Epithelial cell of proximal tubule (primary cell): ENCODE data around the gene VAT1L. TPM values are rescaled to one million over a fixed set of nuclear protein-coding genes. Genes with fewer than 3 reads are reported as not detected.

ENCODE experiments used
- DNase-seq: peaks from one replicate; pipeline ENCODE4 v3.0.0-alpha.2; 2011; ENCODE audit warnings: low read depth
- H3K4me3 ChIP-seq: 2 replicates; pipeline ENCODE4 v1.5.1; 2011; ENCODE audit warnings: low read depth, mild to moderate bottlenecking, low read length
- total RNA-seq: library from RNA; depleted of rRNA; stranded (reverse); fragments of >200 nt; gene quantifications from 2 replicates; pipeline ENCODE4 v1.2.3, GENCODE V29; 2015
- TF ChIP-seq, protein P1 (sequence below): conservative IDR thresholded peaks from 2 replicates; pipeline ENCODE4 v1.5.1; 2012; ENCODE audit warnings: low read depth, mild to moderate bottlenecking, low read length

VAT1L gene
- total RNA-seq, 1 donor from 2014 or later = 0.92 TPM

GRCh38 chr16:77850636-77851333, 62.4 kb downstream of the VAT1L start:
- H3K4me3 ChIP-seq = no peak overlapping the region
- TF ChIP-seq, protein P1, sequence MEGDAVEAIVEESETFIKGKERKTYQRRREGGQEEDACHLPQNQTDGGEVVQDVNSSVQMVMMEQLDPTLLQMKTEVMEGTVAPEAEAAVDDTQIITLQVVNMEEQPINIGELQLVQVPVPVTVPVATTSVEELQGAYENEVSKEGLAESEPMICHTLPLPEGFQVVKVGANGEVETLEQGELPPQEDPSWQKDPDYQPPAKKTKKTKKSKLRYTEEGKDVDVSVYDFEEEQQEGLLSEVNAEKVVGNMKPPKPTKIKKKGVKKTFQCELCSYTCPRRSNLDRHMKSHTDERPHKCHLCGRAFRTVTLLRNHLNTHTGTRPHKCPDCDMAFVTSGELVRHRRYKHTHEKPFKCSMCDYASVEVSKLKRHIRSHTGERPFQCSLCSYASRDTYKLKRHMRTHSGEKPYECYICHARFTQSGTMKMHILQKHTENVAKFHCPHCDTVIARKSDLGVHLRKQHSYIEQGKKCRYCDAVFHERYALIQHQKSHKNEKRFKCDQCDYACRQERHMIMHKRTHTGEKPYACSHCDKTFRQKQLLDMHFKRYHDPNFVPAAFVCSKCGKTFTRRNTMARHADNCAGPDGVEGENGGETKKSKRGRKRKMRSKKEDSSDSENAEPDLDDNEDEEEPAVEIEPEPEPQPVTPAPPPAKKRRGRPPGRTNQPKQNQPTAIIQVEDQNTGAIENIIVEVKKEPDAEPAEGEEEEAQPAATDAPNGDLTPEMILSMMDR = no peak
- DNase-seq = no peak

- DNase-seq = no peak
- H3K4me3 ChIP-seq = no peak overlapping the region
- TF ChIP-seq, protein P1 = no peak
Measured at GRCh38 chr16:77853161-77853560, 64.8 kb downstream of the VAT1L start.

- TF ChIP-seq, protein P1 = no peak
- no peak for DNase-seq
- H3K4me3 ChIP-seq = no peak overlapping the region
Measured at GRCh38 chr16:77856438-77857160, 68.2 kb downstream of the VAT1L start.

- DNase-seq = no peak
- TF ChIP-seq, protein P1 = no peak
Measured at GRCh38 chr16:77858060-77858459, 69.7 kb downstream of the VAT1L start.

DNA sequence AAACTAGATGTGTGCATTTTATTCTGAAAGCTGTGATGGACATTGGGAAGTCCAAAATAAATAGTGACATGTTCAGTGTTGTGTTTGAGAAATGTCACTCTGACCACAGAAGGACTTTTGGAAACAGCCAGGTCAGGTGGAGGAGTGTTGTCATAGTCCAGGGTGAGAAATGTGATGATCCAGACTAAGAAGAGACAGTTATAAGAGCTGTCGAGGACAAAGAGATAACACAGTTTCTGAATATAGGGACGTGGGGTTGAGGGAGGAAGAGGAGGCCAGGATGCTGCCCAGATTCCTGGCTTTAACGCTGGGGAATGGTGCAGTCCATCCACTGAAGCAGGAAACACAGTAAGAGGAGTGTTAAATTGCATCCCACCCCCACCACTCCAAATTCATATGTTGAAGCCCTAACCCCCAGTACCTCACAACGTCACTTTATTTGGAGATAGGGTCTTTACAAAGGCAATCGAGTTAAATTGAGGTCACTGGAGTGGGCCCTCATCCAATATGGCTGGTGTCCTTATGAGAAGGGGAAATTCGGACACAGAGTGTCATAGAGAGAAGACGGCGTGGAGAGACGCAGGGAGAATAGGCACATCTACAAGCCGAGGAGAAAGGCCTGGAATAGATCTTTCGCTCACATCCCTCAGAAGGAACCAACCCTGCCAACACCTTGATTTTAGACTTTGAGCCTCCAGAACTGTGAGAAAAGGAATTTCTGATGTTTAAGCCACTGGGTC, 71.3 kb downstream of the VAT1L start:
- DNase-seq = no peak
- TF ChIP-seq, protein P1 = no peak

More at GRCh38 chr16:77858060-77858459, 69.7 kb downstream of the VAT1L start:
- H3K4me3 ChIP-seq = no peak overlapping the region

DNA sequence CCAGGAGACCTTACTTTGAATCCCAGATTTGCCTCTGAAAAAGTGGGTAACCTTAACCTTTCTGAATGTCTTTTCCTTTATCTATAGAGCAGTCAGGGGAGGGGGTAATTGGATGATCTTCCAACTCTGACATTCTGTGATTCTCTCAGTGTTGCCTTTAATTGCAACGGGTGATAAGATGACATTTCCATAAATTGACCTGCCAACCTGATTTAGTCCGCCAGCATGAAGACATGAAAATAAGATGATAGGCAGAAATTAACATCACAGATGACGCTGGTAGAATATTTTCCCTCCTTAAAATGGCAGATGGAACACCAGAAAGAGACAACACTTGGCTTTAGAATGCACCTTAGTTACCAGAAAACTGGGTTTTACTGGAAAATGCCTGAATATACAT, 72.6 kb downstream of the VAT1L start:
- TF ChIP-seq, protein P1 = no peak
- DNase-seq = no peak

More for the DNA sequence above, 71.3 kb downstream of the VAT1L start:
- no peak overlapping the region for H3K4me3 ChIP-seq

More for the DNA sequence above, 72.6 kb downstream of the VAT1L start:
- H3K4me3 ChIP-seq = no peak overlapping the region
